DOHH2 (cell line): ENCODE measurements around the gene LKAAEAR1.
A peak's percentile ranks its signal among the peaks of the same experiment; 100 is the strongest.

ENCODE experiments used
- H3F3A ChIP-seq: fragments of 200-600 bp; sonication (generic), shearing (Covaris generic); 2 replicates; pipeline ENCODE4 v1.6.0; 2016; ENCODE audit warnings: antibody characterized with exemption, mild to moderate bottlenecking; ENCODE audit not compliant: control insufficient read depth, insufficient read depth
- H3K27ac ChIP-seq: fragments of 200-600 bp; sonication (generic); 2 replicates; pipeline ENCODE4 v1.5.1; 2014; ENCODE audit warnings: low read depth, mild to moderate bottlenecking, low read length, moderate library complexity
- H3K27me3 ChIP-seq: fragments of 200-600 bp; sonication (generic); 2 replicates; pipeline ENCODE4 v1.6.1; 2014; ENCODE audit warnings: mild to moderate bottlenecking, low read length, mixed read lengths; ENCODE audit not compliant: control insufficient read depth
- H3K36me3 ChIP-seq: fragments of 200-600 bp; sonication (generic); 2 replicates; pipeline ENCODE4 v1.6.1; 2014; ENCODE audit warnings: mild to moderate bottlenecking, low read length, moderate library complexity, mixed read lengths; ENCODE audit not compliant: control insufficient read depth
- H3K4me1 ChIP-seq: fragments of 200-600 bp; sonication (generic); 2 replicates; pipeline ENCODE4 v1.6.1; 2014; ENCODE audit warnings: mild to moderate bottlenecking, low read length, mixed read lengths; ENCODE audit not compliant: control insufficient read depth
- H3K4me2 ChIP-seq: fragments of 200-600 bp; sonication (generic); 2 replicates; pipeline ENCODE4 v1.6.0; 2014; ENCODE audit warnings: mild to moderate bottlenecking, low read length, moderate library complexity
- H3K4me3 ChIP-seq: fragments of 200-600 bp; sonication (generic); 2 replicates; pipeline ENCODE4 v1.5.1; 2014; ENCODE audit warnings: mild to moderate bottlenecking, low read length, mixed read lengths
- H3K79me2 ChIP-seq: fragments of 200-600 bp; sonication (generic); 2 replicates; pipeline ENCODE4 v1.6.1; 2014; ENCODE audit warnings: mild to moderate bottlenecking, low read length, mixed read lengths; ENCODE audit not compliant: control insufficient read depth
- H3K9me2 ChIP-seq: fragments of 200-600 bp; sonication (generic); replicated peaks from 2 replicates; pipeline ENCODE4 v1.6.1; 2014; ENCODE audit warnings: mild to moderate bottlenecking, low read length, mixed read lengths; ENCODE audit not compliant: control insufficient read depth
- H3K9me3 ChIP-seq: fragments of 200-600 bp; sonication (generic); 2 replicates; pipeline ENCODE4 v1.6.1; 2014; ENCODE audit warnings: antibody characterized with exemption, low read length, mixed read lengths; ENCODE audit not compliant: control insufficient read depth, insufficient read depth
- H4K20me1 ChIP-seq: fragments of 200-600 bp; sonication (generic); 2 replicates; pipeline ENCODE4 v1.6.0; 2014; ENCODE audit warnings: low read depth, mild to moderate bottlenecking, antibody characterized with exemption, low read length, moderate library complexity; ENCODE audit not compliant: control insufficient read depth, insufficient read depth
- CTCF ChIP-seq: fragments of 200-600 bp; sonication (generic); IDR thresholded peaks from one replicate; pipeline ENCODE4 v1.5.1; 2014; ENCODE audit warnings: antibody characterized with exemption, mild to moderate bottlenecking, low read depth, low read length; ENCODE audit not compliant: poor library complexity, severe bottlenecking
- EZH2phosphoT487 ChIP-seq: fragments of 200-600 bp; sonication (generic); IDR thresholded peaks from 2 replicates; pipeline ENCODE4 v1.6.1; 2017; ENCODE audit warnings: borderline replicate concordance, mild to moderate bottlenecking, antibody characterized with exemption, low read length, moderate library complexity, mixed read lengths

Gene LKAAEAR1

GRCh38 chr20:64038565-64039292 is 45.5 kb downstream of the LKAAEAR1 start:
- H3K4me1 ChIP-seq = peaks cover 76% of the 10 kb centered on the region
- peaks cover 20% of the 10 kb centered on the region for H3K36me3 ChIP-seq
- H4K20me1 ChIP-seq = no peaks in the 10 kb centered on the region
- TF ChIP-seq CTCF (peak; percentile 58), EZH2phosphoT487 (no peak)
- H3K9me3 ChIP-seq = no peaks in the 10 kb centered on the region
- no peaks in the 10 kb centered on the region for H3K9me2 ChIP-seq
- peak overlapping the region; percentile 84 for H3K4me2 ChIP-seq
- H3K4me3 ChIP-seq = peak overlapping the region; percentile 74
- H3K79me2 ChIP-seq = no peaks in the 10 kb centered on the region
- H3F3A ChIP-seq = peaks cover 20% of the 10 kb centered on the region
- peak overlapping the region; percentile 70 for H3K27ac ChIP-seq
- H3K27me3 ChIP-seq = no peaks in the 10 kb centered on the region

- H3K4me1 ChIP-seq = peaks cover 76% of the 10 kb centered on the region
- H3K36me3 ChIP-seq = peaks cover 21% of the 10 kb centered on the region
- H3K9me2 ChIP-seq = no peaks in the 10 kb centered on the region
- TF ChIP-seq EZH2phosphoT487 (no peak), CTCF (no peak)
- peak overlapping the region; percentile 70 for H3K27ac ChIP-seq
- peak overlapping the region; percentile 84 for H3K4me2 ChIP-seq
- no peaks in the 10 kb centered on the region for H4K20me1 ChIP-seq
- peaks cover 15% of the 10 kb centered on the region for H3F3A ChIP-seq
- H3K79me2 ChIP-seq = no peaks in the 10 kb centered on the region
- H3K9me3 ChIP-seq = no peaks in the 10 kb centered on the region
- H3K27me3 ChIP-seq = no peaks in the 10 kb centered on the region
- peak overlapping the region; percentile 74 for H3K4me3 ChIP-seq
These were observed 46.0 kb downstream of the LKAAEAR1 start for GRCh38 chr20:64038224-64038564.

- Histone ChIP-seq H3K27ac (peak overlapping the region; percentile 70), H3K4me3 (peak overlapping the region; percentile 74), H3K27me3 (no peaks in the 10 kb centered on the region), H3F3A (peaks cover 15% of the 10 kb centered on the region; the same call in 1 of the 2 replicates), H4K20me1 (no peaks in the 10 kb centered on the region), H3K36me3 (peaks cover 21% of the 10 kb centered on the region), H3K4me2 (peak overlapping the region; percentile 84), H3K9me3 (no peaks in the 10 kb centered on the region), H3K4me1 (peaks cover 76% of the 10 kb centered on the region), H3K9me2 (no peaks in the 10 kb centered on the region), H3K79me2 (no peaks in the 10 kb centered on the region)
- TF ChIP-seq CTCF = no peak
- no peak for TF ChIP-seq EZH2phosphoT487
These were observed 46.5 kb downstream of the LKAAEAR1 start for GRCh38 chr20:64037498-64038213.
